ENCODE data around the gene TMEM175.

Gene TMEM175

GRCh38 chr4:950136-951020, 18.1 kb downstream of the TMEM175 start:
- no peaks in the 10 kb centered on the region for H3K4me1 ChIP-seq
- no peak for TF ChIP-seq CTCF (IDR thresholded peaks at IDR 0.05; ENCODE audit: low read depth, low read length)
- no peak overlapping the region for H3K4me3 ChIP-seq (ENCODE audit: low read depth, low read length)
- no peak for DNase-seq
- peaks cover 5% of the 10 kb centered on the region; the same call in 1 of the 2 replicates for H3K36me3 ChIP-seq
- H3K27me3 ChIP-seq = no peaks in the 10 kb centered on the region
- no peaks in the 10 kb centered on the region for H3K9me3 ChIP-seq

DNA sequence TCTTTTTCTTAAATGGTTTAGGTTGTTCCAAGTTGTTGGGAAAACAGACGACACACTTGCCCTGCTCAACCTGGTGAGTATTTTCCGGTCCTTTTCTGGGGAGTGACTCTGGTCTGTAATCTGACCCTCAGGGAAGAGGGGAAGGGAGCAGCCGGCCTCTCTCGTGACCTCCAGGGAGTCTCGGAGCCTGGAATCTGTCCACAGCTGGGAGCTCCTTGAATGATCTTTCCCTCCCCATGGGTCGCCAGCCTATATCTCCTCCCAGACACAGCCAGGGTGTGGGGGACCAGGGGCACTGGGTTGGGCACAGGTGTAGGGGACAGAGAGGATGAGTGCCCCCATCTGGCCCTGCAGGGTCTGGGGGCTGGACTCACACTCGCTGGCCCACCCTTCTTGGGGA, 18.9 kb downstream of the TMEM175 start:
- H3K4me1 ChIP-seq = no peaks in the 10 kb centered on the region
- no peak for DNase-seq
- no peak overlapping the region for H3K4me3 ChIP-seq (ENCODE audit: low read depth, low read length)
- H3K9me3 ChIP-seq = no peaks in the 10 kb centered on the region
- H3K36me3 ChIP-seq = peaks cover 5% of the 10 kb centered on the region; the same call in 1 of the 2 replicates
- TF ChIP-seq CTCF (IDR thresholded peaks at IDR 0.05; ENCODE audit: low read depth, low read length) = no peak
- no peaks in the 10 kb centered on the region for H3K27me3 ChIP-seq

DNA sequence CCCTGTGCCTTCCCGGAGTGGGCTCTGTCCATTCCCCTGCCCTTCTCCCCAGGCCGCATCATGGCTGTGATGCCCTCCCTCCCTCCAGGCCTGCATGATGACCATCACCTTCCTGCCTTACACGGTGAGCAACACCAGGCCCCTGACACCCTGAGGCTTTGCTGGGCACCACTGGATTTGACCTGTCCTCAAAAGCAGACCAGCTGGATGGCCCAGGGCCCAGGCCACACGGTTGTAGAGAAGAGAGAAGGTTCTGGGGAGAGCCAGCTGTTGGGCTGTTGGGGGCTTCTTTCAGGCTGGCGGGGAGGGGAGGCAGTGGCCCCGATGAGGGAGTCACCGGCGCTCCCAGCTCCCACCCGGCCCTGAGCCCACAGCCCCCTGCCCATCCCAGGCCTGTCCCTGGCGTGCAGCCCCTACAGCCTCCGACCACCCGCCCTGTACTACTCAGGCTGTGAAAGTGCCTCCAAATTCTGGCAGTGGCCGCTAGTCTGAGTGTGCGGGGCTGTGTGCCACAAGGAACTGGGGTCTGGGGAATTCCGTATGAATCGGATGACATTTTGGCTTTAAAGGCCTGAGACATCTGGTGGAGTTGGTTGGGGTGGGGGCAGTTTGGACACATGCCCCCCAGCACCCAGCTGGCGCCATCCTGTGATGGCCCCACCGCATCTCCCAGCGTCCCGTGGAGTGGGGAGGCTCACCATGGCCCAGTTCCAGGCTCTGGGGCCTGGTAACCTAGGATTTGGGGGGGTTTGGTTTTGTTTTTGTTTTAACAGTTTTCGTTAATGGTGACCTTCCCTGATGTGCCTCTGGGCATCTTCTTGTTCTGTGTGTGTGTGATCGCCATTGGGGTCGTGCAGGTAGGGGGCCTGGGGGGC, 19.6 kb downstream of the TMEM175 start:
- Histone ChIP-seq H3K4me3 (ENCODE audit: low read depth, low read length) (no peak overlapping the region), H3K4me1 (no peaks in the 10 kb centered on the region), H3K27me3 (no peaks in the 10 kb centered on the region), H3K36me3 (peaks cover 5% of the 10 kb centered on the region; the same call in 1 of the 2 replicates), H3K9me3 (no peaks in the 10 kb centered on the region)
- DNase-seq = no peak
- no peak for TF ChIP-seq CTCF (IDR thresholded peaks at IDR 0.05; ENCODE audit: low read depth, low read length)

DNA sequence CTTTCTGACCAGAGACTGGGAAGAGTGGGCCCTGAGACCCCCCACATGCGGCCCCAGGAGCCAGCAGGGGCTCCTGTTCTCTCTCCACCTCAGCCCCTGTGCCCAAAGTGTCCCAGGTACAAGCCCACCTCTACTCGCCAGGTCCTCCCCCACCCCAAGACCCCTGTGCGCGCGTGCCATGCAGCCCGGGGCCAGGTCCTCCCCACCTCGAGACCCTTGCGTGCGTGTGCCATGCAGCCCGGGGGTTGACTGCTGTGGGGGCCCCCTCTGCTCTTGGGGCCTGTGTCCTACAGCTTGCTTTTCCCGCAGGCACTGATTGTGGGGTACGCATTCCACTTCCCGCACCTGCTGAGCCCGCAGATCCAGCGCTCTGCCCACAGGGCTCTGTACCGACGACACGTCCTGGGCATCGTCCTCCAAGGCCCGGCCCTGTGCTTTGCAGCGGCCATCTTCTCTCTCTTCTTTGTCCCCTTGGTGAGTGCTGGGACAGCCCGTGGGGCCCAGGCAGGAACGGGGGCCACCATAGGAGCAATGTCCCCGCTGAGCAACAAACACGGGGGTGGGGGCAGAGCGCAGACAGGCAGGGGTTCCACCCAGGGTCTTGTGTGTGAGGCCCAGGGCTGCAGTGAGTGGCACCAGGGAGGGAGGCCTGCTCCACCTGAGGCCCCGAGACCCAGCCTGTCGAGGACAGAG, 20.8 kb downstream of the TMEM175 start:
- TF ChIP-seq CTCF (IDR thresholded peaks at IDR 0.05; ENCODE audit: low read depth, low read length) = no peak
- H3K9me3 ChIP-seq = no peaks in the 10 kb centered on the region
- H3K4me3 ChIP-seq (ENCODE audit: low read depth, low read length) = no peak overlapping the region
- H3K36me3 ChIP-seq = peaks cover 5% of the 10 kb centered on the region; the same call in 1 of the 2 replicates
- DNase-seq = no peak
- no peaks in the 10 kb centered on the region for H3K4me1 ChIP-seq
- H3K27me3 ChIP-seq = no peaks in the 10 kb centered on the region

GRCh38 chr4:953574-953915, 21.3 kb downstream of the TMEM175 start:
- Histone ChIP-seq H3K4me1 (no peaks in the 10 kb centered on the region), H3K9me3 (no peaks in the 10 kb centered on the region), H3K36me3 (peaks cover 5% of the 10 kb centered on the region; the same call in 1 of the 2 replicates), H3K4me3 (ENCODE audit: low read depth, low read length) (no peak overlapping the region), H3K27me3 (no peaks in the 10 kb centered on the region)
- TF ChIP-seq CTCF (IDR thresholded peaks at IDR 0.05; ENCODE audit: low read depth, low read length) = no peak
- DNase-seq = no peak
